Melanocyte of skin (primary cell): ENCODE data around the gene AREG. TPM values are rescaled to one million over a fixed set of nuclear protein-coding genes. Genes with fewer than 3 reads are reported as not detected.

Source experiments
- total RNA-seq, 2 donors: library from RNA; depleted of rRNA; stranded (reverse); fragments of >200 nt; gene quantifications; 2 replicates each; pipeline ENCODE4 v1.2.3, GENCODE V29; 2012

Gene AREG
- 1 to 10 TPM; 1.0 to 1.7 TPM for total RNA-seq

GRCh38 chr4:74444891-74445642, at the start of gene AREG:
Gene AREG (plus strand): TSS chr4:74445136. CDS start chr4:74445346, 210 bp downstream.

Other genes with a start within 250 kb of the AREG start
- not detected for gene EPGN, start 136.7 kb upstream of the AREG start, total RNA-seq
- gene EREG, start 80.0 kb upstream of the AREG start, total RNA-seq: under 1 TPM; 0.33 to 0.34 TPM